GM08714 (cell line): ENCODE data around the gene ELF5.

ENCODE experiments used
- H3K4me3 ChIP-seq: fragments of 200-500 bp; sonication (Bioruptor generic); 2 replicates; pipeline ENCODE4 v1.5.1; 2014; ENCODE audit warnings: mild to moderate bottlenecking, low read length, inconsistent platforms
- ZNF274 ChIP-seq: IDR thresholded peaks from 2 replicates; pipeline ENCODE4 v1.6.1; 2012; ENCODE audit warnings: mild to moderate bottlenecking, low read depth, low read length

The ELF5 gene

DNA sequence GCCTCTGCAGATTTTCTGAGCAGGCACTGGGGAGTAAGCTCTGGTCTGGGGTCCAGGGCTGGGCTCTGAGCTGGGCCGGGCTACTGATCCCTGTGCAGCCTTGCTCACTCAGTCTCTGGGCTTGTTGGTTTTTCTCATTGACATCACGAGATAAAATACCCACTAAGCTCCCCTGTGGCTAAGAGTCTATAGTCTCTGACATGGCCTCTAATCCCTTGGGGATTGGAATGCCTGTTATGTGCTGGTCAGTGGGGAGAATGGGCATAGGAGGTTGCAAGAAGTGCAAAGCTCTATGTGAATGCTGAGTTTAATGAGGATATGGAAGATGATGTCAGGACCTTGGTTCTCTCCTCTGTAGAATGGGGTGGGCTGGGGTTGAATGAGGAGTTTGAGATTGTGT lies 23.3 kb downstream of the ELF5 start:
- no peak for TF ChIP-seq ZNF274
- no peak overlapping the region for H3K4me3 ChIP-seq

DNA sequence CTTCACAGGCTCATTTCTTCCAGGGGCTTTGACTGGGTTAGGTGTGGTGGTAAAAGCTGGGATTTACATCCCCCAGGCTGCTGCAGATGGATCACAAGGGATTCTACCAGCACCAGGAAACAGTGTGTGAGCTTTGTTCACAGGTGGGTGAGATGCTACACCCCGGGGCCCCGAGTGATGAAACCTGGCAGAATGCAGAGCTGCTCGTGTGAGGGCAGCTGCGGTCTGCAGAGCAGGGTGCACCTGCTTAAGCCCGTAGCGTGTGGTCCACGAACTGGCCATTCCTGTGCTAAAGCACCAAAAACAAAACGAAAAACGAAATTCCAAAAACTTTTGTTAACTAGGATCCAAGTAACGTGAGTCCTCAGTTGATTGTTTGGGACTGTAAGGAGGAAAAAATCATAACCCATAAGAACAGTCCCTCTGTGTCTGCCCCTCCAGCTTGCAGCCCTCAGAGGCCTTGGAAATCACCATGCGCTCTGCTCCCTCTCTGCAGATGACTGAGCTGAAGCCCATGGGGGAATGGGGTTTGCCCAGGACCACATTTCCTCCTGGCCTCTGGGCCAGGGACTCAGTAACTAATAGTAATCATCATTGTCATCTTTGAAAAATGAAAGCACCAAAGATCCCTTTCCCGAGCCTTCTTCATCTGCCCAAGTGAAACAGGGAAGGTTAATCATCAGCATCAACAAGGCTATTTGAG lies 24.6 kb downstream of the ELF5 start:
- TF ChIP-seq ZNF274 = no peak
- no peak overlapping the region for H3K4me3 ChIP-seq

DNA sequence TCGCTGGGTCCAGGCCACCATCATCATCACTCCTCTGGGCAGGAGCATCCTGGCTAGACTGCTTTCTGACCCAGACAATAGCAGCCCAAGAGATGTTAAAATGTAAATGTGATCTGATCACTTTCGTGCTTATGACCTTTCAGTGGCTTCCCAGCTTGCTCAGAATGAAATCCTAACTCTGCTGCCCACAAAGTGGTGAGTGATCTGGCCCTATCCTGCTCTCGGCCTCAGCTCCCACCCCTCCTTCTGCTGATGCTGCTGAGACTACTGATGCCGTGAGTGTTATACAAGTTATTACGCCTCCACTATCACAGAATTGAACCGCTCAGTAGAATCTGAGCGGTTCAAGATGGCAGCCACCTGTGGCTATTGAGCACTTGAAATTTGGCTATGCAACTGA lies 26.2 kb downstream of the ELF5 start:
- H3K4me3 ChIP-seq = no peak overlapping the region
- no peak for TF ChIP-seq ZNF274

DNA sequence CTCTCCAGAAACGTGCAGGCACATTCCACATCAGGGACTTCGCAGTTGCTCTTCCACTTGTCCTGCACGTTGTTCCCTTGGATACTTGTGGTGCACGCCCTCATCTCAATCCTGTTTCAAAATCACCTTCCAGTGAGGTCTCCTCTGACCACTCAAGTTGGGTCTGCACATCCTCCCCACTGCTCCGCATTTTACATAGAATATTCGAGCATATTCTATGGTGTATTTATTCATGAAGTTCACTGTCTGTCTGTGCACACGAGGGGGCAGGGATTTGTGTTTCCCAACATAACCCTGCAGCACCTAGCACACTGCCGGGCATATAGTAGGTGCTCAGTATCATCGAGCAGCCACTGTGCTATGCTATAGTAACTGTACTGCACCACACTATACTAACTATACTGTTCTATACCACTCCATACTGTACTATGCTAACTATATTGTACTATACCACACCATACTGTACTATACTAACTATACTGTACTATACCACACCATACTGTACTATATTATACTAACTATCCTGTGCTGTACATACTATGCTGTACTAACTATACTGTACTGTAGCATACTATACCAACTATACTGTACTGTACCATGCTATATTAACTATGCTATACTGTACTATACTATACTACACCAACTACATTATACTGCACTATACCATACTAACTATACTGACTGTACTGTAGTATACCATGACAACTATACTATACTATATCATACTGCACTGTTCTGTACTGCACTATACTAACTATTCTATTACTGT lies 30.3 kb downstream of the ELF5 start:
- TF ChIP-seq ZNF274 = no peak
- no peak overlapping the region for H3K4me3 ChIP-seq

DNA sequence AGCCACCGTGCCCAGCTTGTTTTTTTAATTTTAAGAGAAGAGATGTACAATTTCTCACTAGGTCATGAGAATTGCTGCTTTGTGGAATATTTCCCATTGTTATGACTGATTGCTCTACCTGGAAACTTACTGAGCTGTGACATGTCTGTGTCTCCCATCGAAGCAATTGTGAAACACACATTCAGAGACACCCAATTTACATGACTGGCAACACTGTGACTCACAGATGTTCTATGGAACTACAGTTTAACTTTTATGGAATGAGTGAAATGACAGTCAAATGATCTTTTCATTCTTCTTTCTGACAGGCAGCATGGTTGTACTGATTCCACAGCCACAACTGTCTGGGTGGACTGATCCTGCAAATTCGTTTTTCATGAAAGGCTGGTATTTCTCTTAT lies 32.3 kb downstream of the ELF5 start:
- TF ChIP-seq ZNF274 = no peak
- no peak overlapping the region for H3K4me3 ChIP-seq

DNA sequence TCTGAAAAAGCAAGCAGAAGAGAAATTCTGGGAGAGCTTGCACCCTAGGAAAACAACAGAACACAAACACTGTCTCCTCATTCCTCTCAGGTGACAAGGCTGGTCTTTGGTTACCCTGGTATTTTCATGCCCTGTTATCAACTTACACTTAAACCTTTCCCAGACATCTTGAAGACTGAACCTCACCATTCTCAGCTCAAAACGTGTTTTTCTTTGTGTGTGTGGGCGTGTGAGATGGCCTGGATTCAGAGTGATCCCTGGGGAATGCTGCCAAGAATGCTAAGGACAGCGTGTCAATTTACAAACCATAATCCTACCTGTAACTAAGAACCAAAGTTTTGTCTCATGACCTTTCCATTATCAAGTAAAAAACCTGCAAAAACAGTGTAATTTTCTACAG lies 33.3 kb downstream of the ELF5 start:
- no peak overlapping the region for H3K4me3 ChIP-seq
- TF ChIP-seq ZNF274 = no peak

DNA sequence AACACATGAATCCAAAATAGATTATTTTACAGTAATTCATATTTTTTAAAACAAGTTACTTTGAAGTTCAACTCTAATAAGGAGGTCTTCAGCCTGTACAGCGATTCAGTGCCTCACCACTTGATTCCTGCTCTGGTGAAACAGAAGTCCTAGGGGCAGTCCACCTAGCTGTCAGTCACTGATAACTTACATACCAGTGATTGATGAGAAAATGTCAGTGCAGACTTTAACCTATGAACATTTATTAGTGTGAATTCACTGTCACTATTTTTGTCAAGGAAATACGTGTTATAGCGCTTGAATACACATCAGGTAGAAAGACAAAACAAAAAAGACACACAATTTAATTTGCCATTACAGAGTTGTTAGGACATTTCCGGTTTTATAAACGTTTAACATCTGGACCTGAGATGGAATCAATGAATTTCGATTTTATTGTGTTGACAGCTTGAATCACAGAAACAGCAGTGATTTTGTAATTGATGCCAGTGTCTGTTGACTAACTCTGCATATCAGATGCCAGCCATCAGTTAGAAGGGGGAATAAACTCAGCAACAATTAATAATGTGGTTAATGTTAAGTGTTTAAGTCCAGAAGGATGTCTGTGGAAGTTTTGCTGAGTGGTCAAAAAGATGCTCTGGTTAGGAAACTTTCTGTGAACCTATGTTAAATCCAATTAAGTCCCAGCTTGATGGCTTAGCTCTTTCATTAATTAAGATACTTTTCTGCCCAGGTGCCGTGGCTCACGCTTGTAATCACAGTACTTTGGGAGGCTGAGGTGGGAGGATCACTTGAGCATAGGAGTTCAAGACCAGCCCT lies 34.5 kb downstream of the ELF5 start:
- no peak for TF ChIP-seq ZNF274
- H3K4me3 ChIP-seq = no peak overlapping the region

DNA sequence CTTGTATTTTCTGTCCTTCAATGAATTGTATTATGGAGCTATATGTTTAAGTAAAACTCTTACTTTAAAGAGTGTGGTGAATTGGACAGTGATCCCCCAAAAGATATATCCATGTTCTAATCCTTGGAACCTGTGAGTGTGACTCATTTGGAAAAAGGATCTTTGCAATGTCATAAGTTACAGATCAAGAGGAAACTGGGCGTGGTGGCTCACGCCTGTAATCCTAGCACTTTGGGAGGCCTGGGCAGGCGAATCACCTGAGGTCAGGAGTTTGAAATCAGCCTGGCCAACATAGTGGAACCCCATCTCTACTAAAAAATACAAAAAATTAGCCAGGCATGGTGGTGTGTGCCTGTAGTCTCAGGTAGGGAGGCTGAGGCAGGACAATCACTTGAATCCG lies 36.7 kb downstream of the ELF5 start:
- TF ChIP-seq ZNF274 = no peak
- H3K4me3 ChIP-seq = no peak overlapping the region

DNA sequence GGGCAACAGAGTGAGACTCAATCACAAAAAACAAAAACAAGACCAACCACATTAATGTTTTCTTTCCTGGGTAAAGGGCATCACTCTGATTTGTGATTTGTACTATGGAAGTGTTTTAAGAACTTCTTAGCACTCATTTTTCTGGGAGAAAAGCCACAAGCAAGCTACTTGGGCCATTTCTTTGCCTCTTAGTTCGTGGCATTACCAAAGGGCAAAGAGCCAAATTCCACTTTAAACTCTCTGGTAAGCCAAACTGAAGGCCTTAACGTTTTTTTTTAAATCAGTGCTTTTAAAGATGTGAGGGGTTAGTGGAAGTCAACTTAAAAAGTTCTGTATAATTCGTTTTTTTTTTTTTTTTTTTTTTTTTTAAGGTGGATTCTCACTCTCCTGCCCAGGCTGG lies 37.9 kb downstream of the ELF5 start:
- H3K4me3 ChIP-seq = no peak overlapping the region

DNA sequence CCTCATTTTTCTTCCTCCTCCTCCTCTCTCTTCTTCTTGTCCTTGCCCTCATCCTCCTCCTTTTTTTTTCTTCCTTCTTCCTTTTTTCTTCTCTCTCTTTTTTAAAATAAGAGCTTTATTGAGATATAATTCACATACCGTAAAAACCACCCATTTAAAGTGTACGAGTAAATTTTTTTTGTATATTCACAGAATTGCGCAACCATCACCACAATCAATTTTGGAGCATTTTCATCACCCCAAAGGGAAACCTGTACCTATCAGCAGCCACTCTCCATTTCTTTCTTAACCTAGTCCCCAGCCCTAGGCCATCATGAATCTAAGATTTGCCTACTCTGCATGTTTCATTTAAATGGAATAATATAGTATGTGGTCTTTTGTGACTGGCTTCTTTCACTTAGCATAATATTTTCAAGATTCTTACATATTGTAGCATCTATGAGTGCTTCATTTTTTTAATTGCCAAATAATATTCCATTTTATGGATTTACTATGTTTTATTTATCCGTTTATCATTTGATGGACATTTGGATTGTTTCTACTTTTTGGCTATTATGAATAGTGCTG lies 39.9 kb downstream of the ELF5 start:
- H3K4me3 ChIP-seq = no peak overlapping the region
- no peak for TF ChIP-seq ZNF274

More for the DNA sequence above, 37.9 kb downstream of the ELF5 start:
- no peak for TF ChIP-seq ZNF274

DNA sequence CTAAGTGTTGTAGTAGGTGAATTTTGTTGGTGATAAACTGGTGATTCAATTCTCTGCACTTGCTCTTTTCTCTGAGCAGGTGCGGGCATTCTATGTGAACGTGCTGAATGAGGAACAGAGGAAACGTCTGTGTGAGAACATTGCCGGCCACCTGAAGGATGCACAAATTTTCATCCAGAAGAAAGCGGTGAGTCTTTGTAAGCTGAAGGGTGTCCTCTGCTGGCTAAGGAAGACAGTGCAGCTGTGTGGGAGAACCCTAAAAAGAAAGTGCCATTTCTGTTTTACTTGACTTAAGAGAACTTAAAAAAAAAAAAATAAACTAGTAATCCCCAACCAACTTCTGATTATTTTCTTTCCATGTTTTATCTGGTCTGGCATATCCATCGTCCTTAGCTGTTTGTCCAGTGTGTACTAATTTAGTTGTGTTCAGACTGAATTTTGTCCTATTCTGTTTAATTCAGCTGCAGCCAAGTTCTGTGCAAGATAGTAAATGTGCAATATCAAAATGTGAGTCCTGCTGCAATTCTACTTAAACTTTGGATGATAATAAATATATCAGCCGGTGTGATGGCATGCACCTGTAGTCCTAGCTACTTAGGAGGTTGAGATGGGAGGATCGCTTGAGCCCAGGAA lies 45.3 kb downstream of the ELF5 start:
- TF ChIP-seq ZNF274 = no peak

DNA sequence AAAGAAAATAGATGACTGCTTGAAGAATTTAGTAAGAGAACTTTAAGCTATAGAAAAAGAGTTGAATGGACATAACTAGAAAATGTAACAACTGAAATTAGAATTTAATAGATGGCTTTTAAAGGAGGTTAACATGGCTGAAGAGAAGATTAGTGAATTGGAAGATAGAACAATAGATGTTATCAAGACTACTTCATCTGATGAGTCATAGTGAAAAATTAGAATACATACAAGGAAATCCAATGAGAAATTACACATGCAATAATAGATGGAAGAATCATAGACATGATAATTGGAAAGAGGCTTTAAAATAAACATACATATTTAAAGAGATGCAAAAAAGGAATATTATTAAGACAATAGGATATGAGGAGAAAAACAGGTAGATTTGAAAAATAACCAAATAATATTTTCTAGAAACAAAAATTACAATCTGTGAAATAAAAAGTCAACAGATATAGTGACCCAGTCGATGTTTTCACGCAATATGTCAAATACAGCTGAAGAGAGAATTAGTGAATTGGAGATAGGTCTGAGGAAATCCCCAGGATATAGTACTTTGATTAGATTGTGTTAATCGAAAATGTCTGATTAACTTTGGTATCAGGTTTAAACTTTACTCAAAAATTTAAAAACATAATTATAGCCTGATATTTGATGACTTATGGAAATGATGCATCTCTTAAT lies 46.6 kb downstream of the ELF5 start:
- no peak for TF ChIP-seq ZNF274
- no peak overlapping the region for H3K4me3 ChIP-seq

More for the DNA sequence above, 45.3 kb downstream of the ELF5 start:
- no peak overlapping the region for H3K4me3 ChIP-seq

DNA sequence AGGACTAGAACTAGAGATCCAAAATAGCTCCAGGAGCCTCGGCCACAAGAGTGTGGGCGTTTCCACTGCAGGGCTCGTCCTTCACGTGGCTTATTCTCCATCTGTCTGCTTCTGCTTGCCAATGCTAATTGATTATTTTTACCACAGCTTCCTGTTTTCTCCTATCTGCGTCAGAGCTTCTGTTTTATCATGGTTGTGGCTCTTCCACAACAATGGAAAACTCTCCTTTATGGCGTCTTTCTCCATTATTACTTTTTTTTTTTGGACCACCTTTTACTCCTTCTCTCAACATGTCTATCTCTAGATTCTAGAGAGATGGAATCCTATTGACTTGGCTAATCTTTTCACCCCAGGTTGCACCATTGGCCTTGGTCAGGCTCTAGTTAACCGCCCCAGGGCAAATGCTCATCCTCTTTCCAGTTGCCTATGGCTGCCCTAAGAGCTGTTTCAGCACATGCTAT lies 49.0 kb downstream of the ELF5 start:
- TF ChIP-seq ZNF274 = no peak

More for the DNA sequence above, 49.0 kb downstream of the ELF5 start:
- H3K4me3 ChIP-seq = no peak overlapping the region
